Activated T-cell treated with anti-CD3 and anti-CD28 coated beads, Interleukin-2, amount 50 U/mL, for 48 hours (primary cell): Measurements from ENCODE around the gene B3GLCT.
"Not testable (repeated sequence)": the region's sequence is repeated elsewhere in the genome, so short reads cannot be mapped to it uniquely, and the experiment has no call there.

Experiments
- DNase-seq, 2 experiments: peaks; one replicate each; pipeline ENCODE4 v3.0.0-alpha.2; 2020

B3GLCT gene

GRCh38 chr13:31199849-31200636, at the start of gene B3GLCT:
B3GLCT (plus strand) TSS chr13:31199975; CDS start chr13:31200085, 110 bp downstream.
- DNase-seq = peak; percentile 84 to 89

DNA sequence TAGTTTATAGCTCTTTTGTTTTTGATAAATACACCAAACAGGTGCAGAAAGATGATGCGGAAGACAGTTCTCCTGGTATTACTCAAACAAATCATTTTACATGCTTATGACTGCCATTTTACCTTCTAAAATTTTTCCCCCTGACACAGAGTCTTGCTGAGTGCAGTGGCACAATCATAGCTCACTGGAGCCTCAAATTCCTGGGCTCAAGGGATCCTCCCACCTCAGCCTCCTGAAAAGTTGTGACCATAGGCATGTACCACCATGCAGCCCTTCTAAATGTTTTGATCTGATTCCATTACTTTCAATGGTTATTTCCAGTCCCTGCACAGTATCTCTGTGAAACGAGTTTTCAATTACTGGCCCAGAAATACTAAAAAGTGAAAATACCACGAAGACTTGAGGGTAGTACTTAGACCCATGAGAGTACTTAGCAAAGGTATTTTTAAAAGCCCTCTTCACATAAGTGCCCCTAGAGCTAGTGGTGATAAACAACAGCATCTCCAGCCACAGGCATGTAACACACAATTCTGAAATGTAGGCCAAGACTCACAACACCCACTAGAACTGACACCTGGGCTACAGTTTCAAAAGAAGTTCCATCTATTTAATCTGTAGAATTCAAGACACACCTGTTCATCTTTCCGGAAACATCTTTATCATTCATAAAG, 49.3 kb upstream of the B3GLCT start:
- no peak for DNase-seq

- DNase-seq = no peak
Observed at GRCh38 chr13:31151837-31152236, 47.9 kb upstream of the B3GLCT start.

GRCh38 chr13:31154939-31155338, 44.8 kb upstream of the B3GLCT start:
- no peak for DNase-seq

DNA sequence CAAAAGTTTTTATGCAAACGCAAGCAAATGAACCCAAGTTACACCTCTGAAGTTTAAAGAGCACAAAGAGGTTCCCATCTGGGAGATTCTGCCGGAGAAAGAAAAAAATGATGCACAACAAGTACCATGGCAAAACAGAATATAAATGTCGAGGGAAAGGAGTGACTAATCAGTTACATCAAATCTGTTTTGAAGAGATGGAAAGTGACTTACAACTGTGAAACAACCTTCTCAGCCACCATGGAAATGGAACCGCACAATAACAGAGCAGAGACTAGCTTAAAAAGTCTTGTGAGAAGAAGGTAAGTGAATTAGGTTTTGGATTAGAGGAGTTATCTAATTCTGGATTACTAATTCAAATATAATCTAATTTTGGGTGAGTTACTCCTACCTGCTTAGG, 40.5 kb upstream of the B3GLCT start:
- DNase-seq = no peak

GRCh38 chr13:31160857-31161556, 38.8 kb upstream of the B3GLCT start:
- peak; percentile 76 to 79 for DNase-seq

GRCh38 chr13:31161557-31162150, 38.1 kb upstream of the B3GLCT start, which contains the start of gene HSPH1:
HSPH1 (minus strand) TSS chr13:31161904; CDS start chr13:31161582, 322 bp downstream.
- peak in 1 of 2 experiments; percentile 98 for DNase-seq

- peak; percentile 95 to 98 for DNase-seq
Observed at GRCh38 chr13:31162151-31163008, 37.4 kb upstream of the B3GLCT start.

GRCh38 chr13:31166591-31166990, 33.2 kb upstream of the B3GLCT start:
- DNase-seq = no peak

DNA sequence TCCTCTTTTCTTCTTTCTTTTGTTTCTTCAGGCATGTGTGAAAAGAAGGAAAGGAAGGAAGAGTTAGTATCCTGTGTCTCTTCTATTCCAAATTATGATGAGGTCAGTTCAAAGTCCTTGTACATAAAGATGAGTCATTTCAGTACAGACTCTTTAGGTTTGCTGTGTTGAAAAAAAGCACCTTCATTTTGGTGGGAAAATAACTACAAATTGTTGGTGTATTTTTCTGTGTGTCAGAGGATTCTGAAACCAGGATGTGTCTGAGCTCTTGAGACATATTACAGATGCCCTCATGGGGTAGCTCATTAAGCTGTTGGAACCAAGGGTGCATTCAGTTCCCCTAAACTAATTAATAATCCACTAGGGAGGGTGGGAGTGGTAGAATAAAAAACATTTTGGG, 32.3 kb upstream of the B3GLCT start:
- no peak for DNase-seq

DNA sequence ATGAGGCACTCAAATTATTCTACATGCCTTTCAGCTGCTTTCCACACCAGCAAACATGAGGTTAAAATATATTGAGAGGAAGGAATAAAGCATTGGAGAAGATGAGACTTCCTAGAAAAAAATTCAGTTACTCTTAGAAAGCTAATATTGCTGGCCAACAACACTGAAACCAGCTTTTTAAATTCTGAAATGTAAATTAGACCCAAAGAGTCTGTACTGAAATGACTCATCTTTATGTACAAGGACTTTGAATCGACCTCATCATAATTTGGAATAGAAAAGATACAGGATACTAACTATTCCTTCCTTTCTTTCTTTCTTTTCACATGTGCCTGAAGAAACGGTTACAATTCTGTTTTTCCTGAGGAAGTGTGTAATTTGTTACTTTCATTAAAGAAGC, 31.6 kb upstream of the B3GLCT start:
- DNase-seq = no peak

- DNase-seq = no peak
Observed at GRCh38 chr13:31168736-31169135, 31.0 kb upstream of the B3GLCT start.

DNA sequence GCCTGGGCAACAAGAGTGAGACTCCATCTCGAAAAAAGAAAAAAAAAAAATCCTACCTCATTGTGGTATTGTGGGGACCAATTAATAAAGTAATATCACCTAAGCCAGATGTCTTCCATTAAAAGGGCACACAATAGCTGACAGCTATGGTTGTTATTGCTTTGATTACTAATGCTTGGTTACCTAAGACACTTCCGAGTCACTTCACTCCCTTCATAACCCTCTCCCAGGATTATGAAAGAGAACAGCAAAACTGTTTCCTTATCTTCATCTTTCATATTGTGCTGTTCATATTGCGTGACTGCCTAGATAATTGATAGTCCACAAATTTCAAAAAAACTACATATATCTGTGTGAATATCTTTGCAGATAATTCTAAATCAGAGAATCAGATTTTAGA, 27.8 kb upstream of the B3GLCT start:
- no peak for DNase-seq

GRCh38 chr13:31172535-31172934, 27.2 kb upstream of the B3GLCT start:
- DNase-seq = no peak

DNA sequence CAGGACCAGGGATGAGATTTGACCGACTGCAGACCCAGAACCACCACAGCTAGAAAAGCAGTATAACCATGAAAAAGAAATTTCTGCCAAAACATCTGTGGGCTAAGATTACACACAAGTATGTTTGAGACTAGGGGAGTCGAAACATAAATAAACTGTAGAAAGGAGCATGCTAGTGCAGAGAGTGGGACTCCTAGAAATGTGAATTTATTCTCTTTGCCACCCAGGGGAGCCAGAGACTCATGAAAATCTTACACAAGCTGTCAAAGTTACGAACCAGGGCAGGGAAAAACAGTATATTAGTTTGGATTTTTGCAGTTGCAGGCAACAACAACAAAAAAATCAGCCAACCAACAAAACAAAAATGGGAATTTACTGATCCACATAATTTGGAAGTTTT, 25.8 kb upstream of the B3GLCT start:
- DNase-seq = no peak

- no peak for DNase-seq
Observed at GRCh38 chr13:31175847-31176532, 23.8 kb upstream of the B3GLCT start.

DNA sequence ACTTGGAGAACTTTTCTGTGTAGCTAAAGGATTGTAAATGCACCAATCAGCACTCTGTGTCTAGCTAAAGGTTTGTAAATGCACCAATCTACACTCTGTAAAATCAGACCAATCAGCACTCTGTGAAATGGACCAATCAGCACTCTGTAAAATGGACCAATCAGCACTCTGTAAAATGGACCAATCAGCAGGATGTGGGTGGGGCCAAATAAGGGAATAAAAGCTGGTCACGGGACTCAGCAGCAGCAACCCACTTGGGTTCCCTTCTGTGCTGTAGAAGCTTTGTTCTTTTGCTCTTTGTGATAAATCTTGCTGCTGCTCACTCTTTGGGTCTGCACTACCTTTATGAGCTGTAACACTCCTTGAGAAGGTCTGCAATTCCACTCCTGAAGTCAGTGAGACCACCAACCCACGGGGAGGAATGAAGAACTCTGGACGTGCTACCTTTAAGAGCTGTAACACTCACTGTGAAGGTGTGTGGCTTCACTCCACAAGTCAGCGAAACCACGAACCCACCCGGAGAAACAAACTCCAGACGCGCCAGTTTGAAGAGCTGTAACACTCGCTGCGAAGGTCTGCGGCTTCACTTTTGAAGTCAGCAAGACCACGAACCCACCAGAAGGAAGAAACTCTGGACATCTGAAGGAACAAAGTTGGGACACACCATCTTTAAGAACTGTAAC, 21.8 kb upstream of the B3GLCT start:
- not testable (repeated sequence) for DNase-seq

DNA sequence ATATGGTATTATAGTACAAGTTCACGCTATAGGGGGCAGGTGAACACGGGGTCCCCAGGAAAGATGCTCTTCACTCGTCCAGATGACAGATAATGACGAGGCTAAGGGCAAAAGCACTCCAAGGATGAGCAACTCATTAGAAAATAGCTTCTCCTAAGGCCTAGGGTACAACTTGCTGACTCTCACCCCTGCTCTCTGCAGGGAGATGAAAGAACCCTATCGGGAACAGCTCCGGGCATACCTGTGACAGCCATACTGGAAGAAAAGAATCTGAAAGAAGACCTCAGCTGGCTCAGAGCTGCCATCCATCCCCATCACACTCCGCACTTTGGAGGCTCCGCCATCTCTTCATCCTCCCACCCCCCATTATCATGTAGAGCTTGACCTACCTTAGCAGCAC, 20.5 kb upstream of the B3GLCT start:
- no peak for DNase-seq

GRCh38 chr13:31179754-31180153, 20.0 kb upstream of the B3GLCT start:
- no peak for DNase-seq

- DNase-seq = no peak
Observed at GRCh38 chr13:31182987-31183386, 16.8 kb upstream of the B3GLCT start.

GRCh38 chr13:31184451-31184850, 15.3 kb upstream of the B3GLCT start:
- no peak for DNase-seq
